ENCODE results near the gene CHURC1. TPM values are rescaled to one million over a fixed set of nuclear protein-coding genes. Genes with fewer than 3 reads are reported as not detected.

The CHURC1 gene
- total RNA-seq, 1 experiment from 2014 or later = 46.6 TPM

DNA sequence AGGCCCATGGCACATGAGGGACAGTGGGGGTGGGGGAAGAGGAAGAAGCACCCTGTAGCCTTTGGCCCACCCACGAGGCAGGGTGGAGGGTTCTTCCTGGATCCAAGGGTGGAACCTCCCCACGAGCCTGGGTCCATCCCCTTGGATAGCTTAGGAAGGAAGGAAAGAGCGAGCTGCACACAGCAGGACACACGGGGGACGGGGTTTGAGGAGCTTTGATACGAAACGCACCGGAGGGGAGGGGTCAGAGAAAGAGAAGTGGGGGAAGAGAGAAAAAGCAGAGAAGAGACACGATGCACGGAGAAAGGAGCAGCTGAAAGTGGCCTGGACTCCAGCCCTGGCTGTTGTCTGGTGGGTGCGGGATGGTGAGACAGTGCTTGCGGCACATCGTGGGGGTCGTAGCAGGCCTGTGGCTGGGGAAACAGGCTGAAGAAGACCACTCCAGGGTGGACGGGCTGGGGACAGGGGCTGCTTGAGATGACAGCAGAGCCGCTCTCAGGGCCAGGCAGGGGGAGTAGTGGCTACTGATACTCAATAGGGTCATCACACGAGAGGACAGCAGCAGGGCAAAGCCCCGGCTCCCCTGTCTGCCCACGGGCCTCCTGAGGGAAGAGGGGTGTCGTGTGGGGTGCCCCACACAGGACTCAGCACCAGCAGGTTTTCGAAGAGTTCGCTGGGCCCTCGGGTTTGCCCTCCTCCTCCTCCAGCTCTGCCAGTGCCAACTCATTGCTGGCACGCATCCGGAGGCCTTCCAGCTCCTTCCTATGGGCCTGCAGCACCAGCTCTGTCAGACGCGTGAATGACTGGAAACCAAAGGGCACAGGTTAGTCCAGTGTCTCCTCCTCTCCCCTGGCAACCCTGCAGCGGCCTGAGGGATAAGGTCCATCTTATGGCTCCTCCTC is 33.7 kb downstream of the CHURC1 start:
- in situ Hi-C loops (cut with HindIII; ENCODE audit: low pct_unique_long_range_greater_than_20kb, low sequenced_read_pairs) = no loop called here
- no peak for DNase-seq (ENCODE audit: low read depth, low spot score)

DNA sequence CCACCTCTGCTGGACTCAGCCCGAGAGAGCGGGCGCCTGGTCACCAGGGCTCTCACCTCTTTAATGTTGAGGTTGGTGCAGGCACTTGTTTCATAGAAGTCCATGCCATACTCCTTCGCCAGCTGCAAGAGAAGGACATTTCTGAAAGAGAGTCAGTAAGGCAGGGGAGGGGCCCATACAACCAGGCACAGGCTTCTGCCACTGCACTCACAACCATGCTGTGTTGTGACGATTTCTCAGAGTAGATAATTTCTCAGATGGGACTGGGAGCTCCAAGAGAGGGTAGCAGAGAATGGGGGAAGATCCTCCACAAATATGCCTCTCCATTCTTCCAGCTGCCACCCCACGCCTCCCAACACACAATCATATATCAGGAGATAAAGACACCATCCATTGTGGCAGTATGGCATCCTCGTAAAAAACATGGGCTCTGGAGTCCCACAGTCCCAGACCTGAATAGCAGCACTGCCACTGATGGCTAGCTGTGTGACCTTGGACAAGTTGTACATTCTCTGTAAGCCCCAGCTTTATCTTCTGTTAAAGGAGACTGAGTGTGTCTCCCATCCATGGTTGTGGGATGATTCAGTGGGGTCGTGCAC is 34.5 kb downstream of the CHURC1 start:
- DNase-seq (ENCODE audit: low read depth, low spot score) = no peak
- in situ Hi-C loops (cut with HindIII; ENCODE audit: low pct_unique_long_range_greater_than_20kb, low sequenced_read_pairs) = no loop called here

DNA sequence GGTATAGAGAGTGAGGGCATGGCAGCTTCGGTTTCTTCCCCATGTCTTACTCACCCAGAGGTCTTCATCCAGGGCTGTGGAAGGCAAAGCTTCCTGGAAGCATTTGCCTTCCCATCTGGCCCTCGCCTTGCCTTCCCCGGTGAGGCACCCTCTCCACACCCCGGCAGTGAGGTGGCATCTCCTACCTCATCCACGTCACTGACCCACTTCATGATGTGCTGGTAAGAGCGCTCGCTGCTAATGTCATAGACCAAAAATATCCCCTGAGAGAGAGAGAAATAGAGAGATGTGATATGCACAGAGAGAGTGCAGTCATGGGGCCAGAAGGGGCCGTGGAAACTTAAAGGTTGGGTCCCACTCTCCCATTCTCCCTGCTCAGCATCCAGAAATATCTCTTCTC is 36.6 kb downstream of the CHURC1 start:
- DNase-seq (ENCODE audit: low read depth, low spot score) = no peak
- in situ Hi-C loops (cut with HindIII; ENCODE audit: low pct_unique_long_range_greater_than_20kb, low sequenced_read_pairs) = no loop called here

DNA sequence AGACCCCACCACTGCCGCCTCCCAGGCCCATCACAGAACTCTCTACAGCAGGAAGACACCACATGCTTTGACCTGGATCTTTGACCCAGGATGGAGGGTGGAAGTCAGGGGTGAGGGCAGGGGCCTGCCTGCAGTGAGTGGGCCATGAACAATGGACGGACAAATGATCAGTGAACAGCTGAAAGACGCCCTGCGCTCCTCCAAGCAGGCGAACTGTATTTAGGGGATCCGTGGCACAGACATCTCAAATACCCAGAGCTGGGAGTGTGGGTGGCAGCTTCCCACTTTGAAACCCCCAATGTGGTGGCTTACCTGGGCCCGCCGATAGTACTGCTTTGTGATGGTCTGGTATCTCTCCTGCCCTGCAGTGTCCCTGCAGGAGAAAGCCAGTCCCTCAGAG is 37.0 kb downstream of the CHURC1 start:
- in situ Hi-C loops (cut with HindIII; ENCODE audit: low pct_unique_long_range_greater_than_20kb, low sequenced_read_pairs) = no loop called here
- DNase-seq (ENCODE audit: low read depth, low spot score) = no peak

DNA sequence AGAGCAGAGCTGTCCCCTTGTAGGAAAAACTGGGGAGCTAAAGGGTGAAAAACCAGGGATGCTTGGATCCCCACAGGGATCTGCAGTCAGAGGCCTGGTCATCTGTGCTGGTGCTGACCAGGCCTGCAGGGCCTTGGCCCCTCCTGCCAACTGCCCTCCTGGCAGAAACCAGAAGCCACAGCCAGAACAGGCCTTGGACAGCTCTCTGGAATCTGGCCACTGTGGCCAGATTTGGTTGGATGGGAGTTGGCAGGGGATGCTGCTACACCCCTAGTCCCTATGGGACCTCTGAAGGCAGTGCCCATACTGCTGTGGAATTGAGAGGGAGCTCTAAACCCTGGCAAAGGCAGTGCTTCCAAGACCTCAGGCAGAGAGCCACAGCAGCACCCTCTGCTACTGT is 37.5 kb downstream of the CHURC1 start:
- DNase-seq (ENCODE audit: low read depth, low spot score) = no peak
- in situ Hi-C loops (cut with HindIII; ENCODE audit: low pct_unique_long_range_greater_than_20kb, low sequenced_read_pairs) = no loop called here

DNA sequence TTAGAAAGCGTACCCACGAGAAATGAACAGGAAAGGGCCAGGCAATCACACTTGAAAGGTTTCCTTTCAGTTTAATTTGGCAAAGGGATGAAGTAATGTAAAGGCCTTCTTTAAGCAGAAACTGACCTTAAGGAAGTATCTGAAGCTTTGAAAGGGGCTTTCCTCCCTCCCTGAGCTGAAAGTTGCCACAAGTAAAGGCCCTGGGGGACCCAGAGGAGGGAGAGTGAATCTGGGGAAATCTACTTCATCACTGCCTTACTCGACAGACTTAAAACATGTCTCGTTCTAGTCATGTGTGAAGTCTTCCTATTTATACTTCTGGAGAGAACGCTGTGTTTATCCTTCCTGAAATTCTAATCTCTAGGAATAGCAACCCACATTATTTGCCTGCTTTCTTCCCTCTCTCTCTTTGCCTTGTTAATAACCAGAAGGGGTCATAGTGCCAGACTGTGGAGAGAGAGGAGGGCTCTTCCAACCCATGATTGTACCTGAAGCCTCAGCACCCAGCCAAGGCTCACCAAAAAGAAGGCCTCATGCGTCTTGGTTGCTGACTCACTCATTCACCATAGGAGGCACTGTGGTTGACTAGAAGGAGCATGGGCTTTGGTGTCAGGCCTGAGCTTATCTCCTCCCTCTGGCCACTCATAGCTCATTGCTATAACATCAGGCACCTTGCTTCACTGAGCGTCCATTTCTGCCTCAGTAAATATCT is 38.5 kb downstream of the CHURC1 start:
- in situ Hi-C loops (cut with HindIII; ENCODE audit: low pct_unique_long_range_greater_than_20kb, low sequenced_read_pairs) = no loop called here
- peak; percentile 53 for DNase-seq (ENCODE audit: low read depth, low spot score)

DNA sequence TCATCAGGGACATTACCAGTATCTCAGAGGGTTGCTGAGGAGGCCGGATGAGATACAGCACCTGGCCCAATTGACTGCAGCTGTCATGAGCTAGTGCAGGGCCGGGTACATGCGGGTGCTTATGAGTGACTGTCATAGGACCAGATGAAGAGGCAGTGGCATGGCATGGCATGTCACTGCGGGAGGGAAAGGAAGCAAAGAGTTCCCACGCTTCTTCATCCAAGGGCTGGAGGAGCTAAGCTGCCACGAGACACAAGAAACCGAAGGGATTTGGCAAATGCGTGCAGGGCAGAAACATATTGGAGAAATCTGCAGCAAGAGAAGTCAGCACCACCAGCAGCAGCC is 39.0 kb downstream of the CHURC1 start:
- in situ Hi-C loops (cut with HindIII; ENCODE audit: low pct_unique_long_range_greater_than_20kb, low sequenced_read_pairs) = no loop called here
- no peak for DNase-seq (ENCODE audit: low read depth, low spot score)

DNA sequence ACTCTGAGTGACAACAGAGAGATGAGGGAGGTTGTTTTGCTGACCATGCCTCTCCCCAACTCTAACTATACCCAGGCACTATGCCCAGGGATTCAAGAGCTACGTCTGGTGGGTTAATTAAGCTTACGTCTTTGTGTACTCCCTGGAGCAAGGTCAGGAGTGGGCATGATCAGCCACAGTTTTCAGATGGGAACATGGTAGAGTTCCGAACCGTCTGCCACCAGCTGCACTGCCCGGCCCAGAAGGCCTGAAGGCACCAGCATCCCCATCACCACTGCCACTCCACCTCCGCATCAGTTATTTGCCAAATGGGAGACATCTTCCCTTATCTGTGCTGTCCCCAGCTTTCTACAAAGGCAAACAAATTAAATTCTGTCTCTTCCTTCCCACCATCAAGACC is 39.4 kb downstream of the CHURC1 start:
- in situ Hi-C loops (cut with HindIII; ENCODE audit: low pct_unique_long_range_greater_than_20kb, low sequenced_read_pairs) = no loop called here
- DNase-seq (ENCODE audit: low read depth, low spot score) = no peak

DNA sequence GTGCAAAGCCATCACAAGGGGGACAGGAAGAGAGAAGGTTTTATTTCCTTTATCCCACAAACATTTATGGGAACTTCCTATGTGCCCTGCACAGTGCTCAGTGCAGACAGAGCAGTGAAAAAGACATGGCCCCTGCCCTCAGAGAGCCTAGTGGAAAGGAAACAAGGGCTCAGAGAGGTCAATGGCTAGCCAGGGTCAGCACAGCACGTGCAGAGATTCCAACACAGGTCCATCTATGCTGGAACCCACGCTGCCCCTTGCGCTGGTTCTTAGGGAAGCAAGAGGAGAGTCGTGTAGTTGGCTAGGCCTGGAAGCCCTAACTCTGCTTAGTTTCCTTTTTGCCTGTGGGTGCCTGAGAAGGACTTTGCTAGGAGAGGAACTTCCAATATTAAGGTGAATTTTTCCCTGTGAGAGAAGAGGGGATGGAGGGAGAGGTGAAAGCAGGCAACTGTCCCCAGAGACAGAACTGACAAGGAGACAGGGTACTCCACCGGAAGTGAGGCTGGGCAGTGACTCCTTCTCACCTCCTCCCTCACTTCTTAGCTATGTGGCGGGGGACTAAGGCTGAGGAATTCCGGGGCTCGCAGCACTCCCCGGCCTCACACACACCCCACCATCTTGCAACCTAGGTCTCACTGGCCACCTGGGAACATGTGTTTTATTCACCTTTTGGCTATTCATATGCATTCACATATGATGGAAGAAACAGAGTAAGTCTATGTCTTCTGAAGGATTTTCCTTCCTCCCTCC is 40.4 kb downstream of the CHURC1 start:
- in situ Hi-C loops (cut with HindIII; ENCODE audit: low pct_unique_long_range_greater_than_20kb, low sequenced_read_pairs) = no loop called here

DNA sequence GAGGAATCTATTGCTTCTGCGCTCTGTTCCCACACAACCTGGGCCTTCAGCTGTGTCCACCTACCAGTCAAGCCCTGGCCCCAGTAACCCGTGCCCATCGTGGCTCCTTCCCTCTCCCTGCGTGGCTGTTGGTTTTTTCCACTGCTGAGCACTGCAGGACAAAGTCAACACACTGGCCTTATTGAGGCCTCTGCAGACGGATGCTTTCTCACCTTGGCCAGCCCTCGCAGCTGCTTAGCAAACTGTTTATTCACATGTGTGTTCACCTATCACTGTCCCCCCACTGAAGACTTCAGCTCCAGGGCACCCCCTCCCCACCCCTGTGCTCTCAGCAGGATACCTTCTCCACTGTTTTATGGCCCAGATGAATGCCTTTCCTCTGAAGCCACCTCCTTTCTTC is 41.0 kb downstream of the CHURC1 start:
- in situ Hi-C loops (cut with HindIII; ENCODE audit: low pct_unique_long_range_greater_than_20kb, low sequenced_read_pairs) = no loop called here
- DNase-seq (ENCODE audit: low read depth, low spot score) = no peak

More for the DNA sequence above, 40.4 kb downstream of the CHURC1 start:
- DNase-seq (ENCODE audit: low read depth, low spot score) = no peak

DNA sequence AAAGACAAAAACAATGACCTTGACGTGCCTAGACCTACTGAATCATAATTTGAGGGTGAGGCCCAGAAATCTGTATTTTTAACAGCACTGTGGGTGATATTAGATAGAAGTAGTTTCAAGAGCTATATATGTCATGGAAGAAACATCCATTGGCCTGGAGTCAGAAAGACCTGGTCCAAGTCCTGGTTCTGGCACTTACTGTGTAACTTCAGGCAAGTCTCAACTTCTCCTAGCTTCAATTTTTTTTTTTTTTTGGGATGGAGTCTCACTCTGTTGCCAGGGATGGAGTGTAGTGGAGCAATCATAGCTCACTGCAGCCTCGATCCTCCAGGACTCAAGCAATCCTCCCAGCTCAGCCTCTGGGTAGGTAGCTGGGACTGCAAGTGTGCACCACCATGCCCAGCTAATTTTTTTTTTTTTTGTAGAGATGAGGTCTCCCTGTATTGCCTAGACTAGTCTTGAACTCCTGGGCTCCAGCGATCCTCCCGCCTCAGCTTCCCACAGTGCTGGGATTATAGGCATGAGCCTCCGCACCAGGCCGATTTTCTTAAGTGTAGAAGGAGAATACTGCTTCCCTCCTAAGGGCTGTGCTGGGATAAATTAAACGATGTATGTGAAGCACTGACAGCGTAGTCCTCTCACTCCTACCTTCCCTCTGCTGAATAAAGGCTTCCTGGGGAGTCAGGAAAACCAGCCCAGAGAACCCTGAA is 42.6 kb downstream of the CHURC1 start:
- in situ Hi-C loops (cut with HindIII; ENCODE audit: low pct_unique_long_range_greater_than_20kb, low sequenced_read_pairs) = no loop called here
- no peak for DNase-seq (ENCODE audit: low read depth, low spot score)

DNA sequence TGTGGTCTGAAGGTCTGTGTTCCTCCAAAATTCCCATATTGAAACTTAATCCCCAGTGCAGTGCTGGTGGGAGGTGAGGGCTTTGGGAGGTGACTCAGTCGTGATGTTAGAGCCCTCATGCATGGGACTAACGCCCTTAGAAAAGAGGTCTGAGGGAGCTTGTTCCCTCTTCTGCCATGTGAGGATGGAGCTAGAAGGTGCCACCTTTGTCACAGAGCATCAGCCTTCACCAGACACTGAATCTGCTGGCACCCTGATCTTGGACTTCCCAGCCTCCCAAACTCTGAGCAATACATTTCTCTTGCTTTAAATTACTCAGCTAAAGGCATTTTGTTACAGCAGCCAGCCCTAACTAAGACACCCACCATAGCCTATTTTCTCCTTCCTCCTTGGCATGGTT is 43.9 kb downstream of the CHURC1 start:
- no peak for DNase-seq (ENCODE audit: low read depth, low spot score)

DNA sequence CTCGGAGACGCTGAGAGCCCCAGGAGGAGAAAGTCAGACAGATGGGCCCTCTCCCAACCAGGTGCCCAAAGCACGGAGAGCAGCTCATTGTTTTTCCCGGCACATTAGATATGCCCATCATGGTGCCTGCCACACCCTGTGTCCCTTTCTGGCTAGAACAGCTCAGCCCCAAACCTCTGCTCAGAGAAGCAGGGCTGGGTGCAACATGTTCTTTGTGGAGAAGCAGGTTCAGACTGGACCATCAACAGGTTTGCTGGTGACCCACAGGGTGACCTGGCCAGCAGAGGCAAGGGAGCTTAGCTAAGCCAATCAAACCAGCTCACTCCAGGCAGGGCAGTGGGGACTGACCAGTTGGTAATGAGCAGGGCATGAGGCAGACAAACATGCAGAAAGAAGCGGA is 44.5 kb downstream of the CHURC1 start:
- DNase-seq (ENCODE audit: low read depth, low spot score) = no peak
- in situ Hi-C loops (cut with HindIII; ENCODE audit: low pct_unique_long_range_greater_than_20kb, low sequenced_read_pairs) = no loop called here

More for the DNA sequence above, 43.9 kb downstream of the CHURC1 start:
- in situ Hi-C loops (cut with HindIII; ENCODE audit: low pct_unique_long_range_greater_than_20kb, low sequenced_read_pairs) = no loop called here

DNA sequence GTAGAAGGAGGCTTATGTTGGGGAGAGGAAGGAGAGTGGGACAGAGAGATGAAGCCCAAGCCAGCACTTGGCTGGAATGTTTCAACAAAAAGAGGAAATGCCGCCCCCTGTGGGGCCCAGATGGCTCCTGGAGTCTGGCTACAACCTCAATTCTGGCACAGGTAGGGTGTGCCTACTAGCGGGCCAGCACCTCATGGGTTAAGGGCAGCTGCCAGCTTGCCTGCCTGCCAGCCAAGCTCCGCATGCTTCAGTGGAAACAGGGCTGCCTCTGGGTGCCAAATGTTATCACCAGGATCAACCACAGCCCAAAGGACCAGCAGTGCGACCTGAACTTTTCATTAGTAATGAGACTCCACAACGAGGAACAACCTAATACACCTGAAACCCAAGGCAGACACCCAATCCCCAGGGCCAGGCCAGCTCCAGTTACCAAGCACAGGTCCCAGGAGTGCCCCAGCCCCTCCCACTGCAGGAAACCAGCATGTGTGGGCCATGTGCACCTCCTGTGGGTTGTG is 46.6 kb downstream of the CHURC1 start:
- no peak for DNase-seq (ENCODE audit: low read depth, low spot score)
- in situ Hi-C loops (cut with HindIII; ENCODE audit: low pct_unique_long_range_greater_than_20kb, low sequenced_read_pairs) = no loop called here

DNA sequence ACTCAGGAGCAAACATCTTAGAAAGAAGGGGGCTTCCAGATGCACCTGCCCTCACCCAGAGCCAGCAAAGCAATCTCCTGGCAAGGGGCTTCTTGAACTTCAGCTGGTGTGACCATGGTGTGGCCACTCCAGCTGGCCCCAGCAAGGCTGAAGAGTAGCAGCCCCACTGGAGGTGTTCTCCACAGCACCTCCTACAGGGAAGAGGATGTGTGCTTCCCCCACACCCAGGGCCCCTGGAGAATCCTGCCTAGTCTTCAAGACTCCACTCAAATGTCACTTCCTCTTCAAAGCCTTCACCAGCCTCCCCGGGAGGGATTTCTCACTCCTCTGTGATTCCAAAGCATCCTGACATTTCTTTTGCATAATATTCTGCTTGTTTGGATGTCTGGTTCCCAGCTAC is 49.4 kb downstream of the CHURC1 start:
- peak; percentile 50 for DNase-seq (ENCODE audit: low read depth, low spot score)
- in situ Hi-C loops (cut with HindIII; ENCODE audit: low pct_unique_long_range_greater_than_20kb, low sequenced_read_pairs) = no loop called here

DNA sequence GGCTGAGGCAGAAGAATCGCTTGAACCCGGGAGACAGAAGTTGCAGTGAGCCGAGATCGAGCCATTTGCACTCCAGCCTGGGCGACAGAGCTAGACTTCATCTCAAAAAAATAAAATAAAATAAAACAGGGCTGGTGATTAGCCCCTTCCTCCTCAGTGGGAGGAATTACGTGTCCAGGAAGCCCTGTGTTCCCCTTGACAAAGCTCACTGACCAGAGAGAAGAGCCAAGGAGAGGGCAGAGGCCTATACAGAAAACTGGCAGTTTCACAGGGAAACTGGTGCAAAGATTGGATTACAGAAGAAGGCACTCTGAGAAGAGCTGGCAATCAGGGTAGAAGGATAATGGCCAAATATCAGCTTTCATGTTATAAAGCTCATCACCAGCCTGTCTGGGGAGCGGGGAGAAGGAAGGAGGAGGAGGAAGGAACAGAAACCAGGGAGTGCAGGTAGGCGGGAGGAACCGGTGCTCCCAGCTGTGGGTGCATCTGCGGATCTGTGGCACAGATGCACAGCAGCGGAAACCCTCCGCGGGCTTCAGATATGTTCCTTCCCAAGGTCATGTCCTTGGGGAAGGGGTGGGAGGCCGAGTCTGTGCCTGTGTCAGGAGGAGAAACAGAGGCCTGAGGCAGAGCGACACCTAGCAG is 51.2 kb downstream of the CHURC1 start:
- DNase-seq (ENCODE audit: low read depth, low spot score) = no peak
- in situ Hi-C loops (cut with HindIII; ENCODE audit: low pct_unique_long_range_greater_than_20kb, low sequenced_read_pairs) = no loop called here

DNA sequence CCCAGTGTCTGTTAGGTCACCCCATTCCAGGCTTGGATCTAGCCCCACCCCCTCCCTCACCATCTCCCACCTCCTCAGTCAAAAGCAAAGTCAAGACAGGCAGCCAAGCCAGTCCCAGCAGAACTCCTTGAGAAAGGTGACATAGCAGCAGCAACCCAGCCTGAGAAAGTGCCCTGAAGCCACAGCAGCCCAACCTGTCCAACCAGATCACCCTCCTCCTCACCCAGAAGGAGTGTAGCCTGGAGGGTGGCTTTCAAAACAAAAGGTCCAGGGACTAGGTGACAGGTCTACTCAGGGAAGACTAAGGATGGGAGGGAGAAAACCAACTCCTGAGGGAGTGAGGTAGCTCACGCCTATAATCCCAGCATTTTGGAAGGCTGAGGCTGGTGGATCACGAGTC is 52.7 kb downstream of the CHURC1 start:
- no peak for DNase-seq (ENCODE audit: low read depth, low spot score)
- in situ Hi-C loops (cut with HindIII; ENCODE audit: low pct_unique_long_range_greater_than_20kb, low sequenced_read_pairs) = no loop called here
